Activated CD4-positive, CD25-positive, alpha-beta regulatory T cell treated with anti-CD3 and anti-CD28 coated beads, Interleukin-2, amount 50 U/mL, for 24 hours (primary cell): Measurements from ENCODE around the gene GUCY2D.
"Not testable (repeated sequence)": the region's sequence is repeated elsewhere in the genome, so short reads cannot be mapped to it uniquely, and the experiment has no call there.

Experiments
- ATAC-seq, 2 donors: fragments of 150-1000 bp; cut with Tn5 transposase; one replicate each; pipeline ENCODE4 v1.10.0; 2021; ENCODE audit warnings: mild to moderate bottlenecking in 1 of 2, moderate library complexity in 1 of 2

Gene GUCY2D

GRCh38 chr17:8001976-8002720 lies at the start of gene GUCY2D:
TSS of gene GUCY2D (plus strand) at chr17:8002615. CDS start at chr17:8003048, 433 bp downstream.
- ATAC-seq = no peak

- ATAC-seq = not testable (repeated sequence)
These were observed 49.1 kb upstream of the GUCY2D start for GRCh38 chr17:7953266-7953665.

- no peak for ATAC-seq
These were observed 46.8 kb upstream of the GUCY2D start for GRCh38 chr17:7955414-7956227.

GRCh38 chr17:7956228-7956965 lies 46.0 kb upstream of the GUCY2D start:
- no peak for ATAC-seq

- ATAC-seq = no peak
These were observed 42.7 kb upstream of the GUCY2D start for GRCh38 chr17:7959503-7960253.

- no peak for ATAC-seq
These were observed 41.0 kb upstream of the GUCY2D start for GRCh38 chr17:7961421-7961820.

GRCh38 chr17:7967751-7968150 lies 34.7 kb upstream of the GUCY2D start:
- ATAC-seq = no peak

- ATAC-seq = no peak
These were observed 33.0 kb upstream of the GUCY2D start for GRCh38 chr17:7969433-7969832.

- no peak for ATAC-seq
These were observed 30.8 kb upstream of the GUCY2D start for GRCh38 chr17:7971651-7972050.

- ATAC-seq = no peak
These were observed 30.2 kb upstream of the GUCY2D start for GRCh38 chr17:7972131-7972785.

- ATAC-seq = no peak
These were observed 27.7 kb upstream of the GUCY2D start for GRCh38 chr17:7974638-7975131.

GRCh38 chr17:7977039-7977438 lies 25.4 kb upstream of the GUCY2D start:
- no peak for ATAC-seq

GRCh38 chr17:7977805-7978204 lies 24.6 kb upstream of the GUCY2D start:
- peak in 1 of 2 donors; percentile 60 for ATAC-seq

GRCh38 chr17:7982173-7982572 lies 20.2 kb upstream of the GUCY2D start:
- ATAC-seq = no peak

GRCh38 chr17:7982666-7983065 lies 19.7 kb upstream of the GUCY2D start:
- ATAC-seq = no peak

- ATAC-seq = no peak
These were observed 17.5 kb upstream of the GUCY2D start for GRCh38 chr17:7984904-7985303.

GRCh38 chr17:7987112-7987893 lies 15.1 kb upstream of the GUCY2D start:
- ATAC-seq = no peak

GRCh38 chr17:7988750-7989178 lies 13.7 kb upstream of the GUCY2D start:
- peak; percentile 30 to 72 for ATAC-seq

GRCh38 chr17:7989781-7990655 lies 12.4 kb upstream of the GUCY2D start:
- ATAC-seq = peak; percentile 90 to 93

- no peak for ATAC-seq
These were observed 9.9 kb upstream of the GUCY2D start for GRCh38 chr17:7992516-7992915.
